Esophagus muscularis mucosa (tissue), 4 donors: ENCODE data around the gene GRK3. TPM values are rescaled to one million over a fixed set of nuclear protein-coding genes. Genes with fewer than 3 reads are reported as not detected.

Experiments used
- DNase-seq: peaks from one replicate; pipeline ENCODE4 v3.0.0-alpha.2; 2017; ENCODE audit errors: extremely low spot score
- H3K27ac ChIP-seq, 4 donors: fragments of 200-600 bp; sonication (generic); replicated peaks in 1 of 4; 1 replicate in 3 of 4; 2 replicates in 1 of 4; pipeline ENCODE4 v1.5.1; 2016 to 2019; ENCODE audit warnings: mild to moderate bottlenecking in 1 of 4
- H3K27me3 ChIP-seq, 4 donors: fragments of 200-600 bp; sonication (generic); one replicate each; pipeline versions ENCODE4 v1.5.1 to v1.6.0; 2016 to 2019
- H3K36me3 ChIP-seq, 4 donors: fragments of 200-600 bp; sonication (generic); one replicate each; pipeline ENCODE4 v1.5.1; 2016 to 2019
- H3K4me1 ChIP-seq, 4 donors: fragments of 200-600 bp; sonication (generic); one replicate each; pipeline ENCODE4 v1.5.1; 2016 to 2019
- H3K4me3 ChIP-seq, 4 donors: fragments of 200-600 bp; sonication (generic); 1 replicate in 2 of 4; 2 replicates in 2 of 4; pipeline ENCODE4 v1.5.1; 2016 to 2019; ENCODE audit warnings: mild to moderate bottlenecking in 4 of 4, moderate library complexity in 1 of 4
- H3K9me3 ChIP-seq, 4 donors: fragments of 200-600 bp; sonication (generic); 1 replicate in 3 of 4; 2 replicates in 1 of 4; pipeline ENCODE4 v1.5.1; 2016 to 2019
- EP300 ChIP-seq: sonication (generic); formaldehyde crosslinking; IDR thresholded peaks from one replicate; pipeline ENCODE4 v1.6.1; 2017; ENCODE audit warnings: antibody characterized with exemption
- POLR2A ChIP-seq: fragments of 450-650 bp; IDR thresholded peaks from one replicate; pipeline ENCODE4 v1.6.1; 2017; ENCODE audit warnings: antibody characterized with exemption, moderate library complexity, mild to moderate bottlenecking, low read depth
- POLR2AphosphoS5 ChIP-seq, 2 donors: sonication (generic); formaldehyde crosslinking; IDR thresholded peaks; one replicate each; pipeline ENCODE4 v1.6.1; 2017; ENCODE audit warnings: antibody characterized with exemption in 2 of 2
- WGBS: methylation state at CpG from one replicate; pipeline ENCODE4 v1.1.5; 2018; 5-methylcytosine and 5-hydroxymethylcytosine counted together
- intact Hi-C: fragments of 100-400 bp; cut with DNase I; formaldehyde crosslinking; loops from one replicate; pipeline ENCODE4 v1.15.1; 2023
- total RNA-seq, 4 donors: library from RNA; depleted of rRNA; stranded (reverse); fragments of >200 nt; gene quantifications; one replicate each; pipeline versions ENCODE4 v1.1.0 to v1.2.1, GENCODE V29; 2016
- TF ChIP-seq, protein P1 (sequence below), 3 experiments: fragments of 200-600 bp in 2 of 3; fragments of 450-650 bp in 1 of 3; sonication (generic) in 2 of 3; IDR thresholded peaks; one replicate each; pipeline ENCODE4 v1.5.1; 2017 to 2019; ENCODE audit warnings: antibody characterized with exemption in 3 of 3, mild to moderate bottlenecking in 2 of 3, moderate library complexity in 1 of 3

Gene GRK3
- total RNA-seq, 4 donors from 2014 or later = 2.5 to 5.8 (median 4.6) TPM

- Histone ChIP-seq H3K9me3 (no peaks in the 10 kb centered on the region), H3K27me3 (no peaks in the 10 kb centered on the region), H3K4me1 (peaks cover 9 to 26% (median 19%) of the 10 kb centered on the region in 4 donors), H3K4me3 (no peak overlapping the region), H3K36me3 (no peaks in the 10 kb centered on the region), H3K27ac (no peak overlapping the region)
- intact Hi-C loops = no loop called here
- 78% methylated on average over 9 of the region's 9 CpGs for WGBS
- no peak for TF ChIP-seq POLR2A
- no peak for TF ChIP-seq EP300
- no peak for TF ChIP-seq POLR2AphosphoS5 (IDR thresholded peaks at IDR 0.05)
- TF ChIP-seq, protein P1, sequence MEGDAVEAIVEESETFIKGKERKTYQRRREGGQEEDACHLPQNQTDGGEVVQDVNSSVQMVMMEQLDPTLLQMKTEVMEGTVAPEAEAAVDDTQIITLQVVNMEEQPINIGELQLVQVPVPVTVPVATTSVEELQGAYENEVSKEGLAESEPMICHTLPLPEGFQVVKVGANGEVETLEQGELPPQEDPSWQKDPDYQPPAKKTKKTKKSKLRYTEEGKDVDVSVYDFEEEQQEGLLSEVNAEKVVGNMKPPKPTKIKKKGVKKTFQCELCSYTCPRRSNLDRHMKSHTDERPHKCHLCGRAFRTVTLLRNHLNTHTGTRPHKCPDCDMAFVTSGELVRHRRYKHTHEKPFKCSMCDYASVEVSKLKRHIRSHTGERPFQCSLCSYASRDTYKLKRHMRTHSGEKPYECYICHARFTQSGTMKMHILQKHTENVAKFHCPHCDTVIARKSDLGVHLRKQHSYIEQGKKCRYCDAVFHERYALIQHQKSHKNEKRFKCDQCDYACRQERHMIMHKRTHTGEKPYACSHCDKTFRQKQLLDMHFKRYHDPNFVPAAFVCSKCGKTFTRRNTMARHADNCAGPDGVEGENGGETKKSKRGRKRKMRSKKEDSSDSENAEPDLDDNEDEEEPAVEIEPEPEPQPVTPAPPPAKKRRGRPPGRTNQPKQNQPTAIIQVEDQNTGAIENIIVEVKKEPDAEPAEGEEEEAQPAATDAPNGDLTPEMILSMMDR (IDR thresholded peaks at IDR 0.05) = no peak
- DNase-seq = no peak
Measured at GRCh38 chr22:25643232-25644000, 78.9 kb downstream of the GRK3 start.

- WGBS = 63% methylated on average over 3 of the region's 3 CpGs
- H3K9me3 ChIP-seq = no peaks in the 10 kb centered on the region
- TF ChIP-seq POLR2AphosphoS5 (IDR thresholded peaks at IDR 0.05) (no peak), EP300 (no peak), POLR2A (no peak)
- TF ChIP-seq, protein P1 (IDR thresholded peaks at IDR 0.05) = no peak
- no peak for DNase-seq
- no peaks in the 10 kb centered on the region for H3K27me3 ChIP-seq
- intact Hi-C loops = no loop called here
- H3K27ac ChIP-seq = no peak overlapping the region
- H3K4me1 ChIP-seq = peaks cover 9 to 26% (median 19%) of the 10 kb centered on the region in 4 donors
- no peak overlapping the region for H3K4me3 ChIP-seq
- no peaks in the 10 kb centered on the region for H3K36me3 ChIP-seq
Measured at GRCh38 chr22:25644122-25644521, 79.6 kb downstream of the GRK3 start.

DNA sequence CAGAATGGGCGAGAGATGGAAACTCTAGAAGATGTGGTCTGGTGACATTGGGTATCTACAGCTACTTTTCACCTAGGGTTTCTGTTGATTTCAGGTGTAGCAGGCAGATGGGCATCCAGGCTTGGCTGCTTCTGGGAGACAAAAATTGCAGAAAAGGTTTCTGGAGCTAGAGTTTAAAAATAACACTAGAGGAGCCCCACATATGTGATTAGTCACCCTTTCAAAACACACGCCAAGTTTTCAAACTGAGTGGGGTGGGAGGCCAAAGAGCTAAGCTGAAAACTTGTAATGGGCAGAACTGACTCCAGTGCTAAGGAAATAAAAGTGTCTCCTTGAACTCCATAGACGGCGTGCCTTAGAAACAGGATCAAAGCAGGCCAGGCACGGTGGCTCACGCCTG is 80.8 kb downstream of the GRK3 start:
- Histone ChIP-seq H3K9me3 (no peaks in the 10 kb centered on the region), H3K27ac (no peak overlapping the region), H3K4me1 (peaks cover 9 to 26% (median 19%) of the 10 kb centered on the region in 4 donors), H3K27me3 (no peaks in the 10 kb centered on the region), H3K4me3 (no peak overlapping the region), H3K36me3 (no peaks in the 10 kb centered on the region)
- no peak for TF ChIP-seq EP300
- no peak for TF ChIP-seq POLR2AphosphoS5 (IDR thresholded peaks at IDR 0.05)
- TF ChIP-seq, protein P1 (IDR thresholded peaks at IDR 0.05) = no peak
- TF ChIP-seq POLR2A = no peak
- intact Hi-C loops = no loop called here
- 31% methylated on average over 6 of the region's 6 CpGs for WGBS
- DNase-seq = no peak

GRCh38 chr22:25645964-25646363 is 81.5 kb downstream of the GRK3 start:
- Histone ChIP-seq H3K4me1 (peaks cover 9 to 26% (median 19%) of the 10 kb centered on the region in 4 donors), H3K4me3 (no peak overlapping the region), H3K9me3 (no peaks in the 10 kb centered on the region), H3K36me3 (no peaks in the 10 kb centered on the region), H3K27me3 (no peaks in the 10 kb centered on the region), H3K27ac (no peak overlapping the region)
- intact Hi-C loops = no loop called here
- 94% methylated on average over 1 of the region's 1 CpG for WGBS
- DNase-seq = no peak
- TF ChIP-seq, protein P1 (IDR thresholded peaks at IDR 0.05) = no peak
- TF ChIP-seq EP300 (no peak), POLR2AphosphoS5 (IDR thresholded peaks at IDR 0.05) (no peak), POLR2A (no peak)
